ENCODE measurements around the gene TRAPPC14.

Gene TRAPPC14

DNA sequence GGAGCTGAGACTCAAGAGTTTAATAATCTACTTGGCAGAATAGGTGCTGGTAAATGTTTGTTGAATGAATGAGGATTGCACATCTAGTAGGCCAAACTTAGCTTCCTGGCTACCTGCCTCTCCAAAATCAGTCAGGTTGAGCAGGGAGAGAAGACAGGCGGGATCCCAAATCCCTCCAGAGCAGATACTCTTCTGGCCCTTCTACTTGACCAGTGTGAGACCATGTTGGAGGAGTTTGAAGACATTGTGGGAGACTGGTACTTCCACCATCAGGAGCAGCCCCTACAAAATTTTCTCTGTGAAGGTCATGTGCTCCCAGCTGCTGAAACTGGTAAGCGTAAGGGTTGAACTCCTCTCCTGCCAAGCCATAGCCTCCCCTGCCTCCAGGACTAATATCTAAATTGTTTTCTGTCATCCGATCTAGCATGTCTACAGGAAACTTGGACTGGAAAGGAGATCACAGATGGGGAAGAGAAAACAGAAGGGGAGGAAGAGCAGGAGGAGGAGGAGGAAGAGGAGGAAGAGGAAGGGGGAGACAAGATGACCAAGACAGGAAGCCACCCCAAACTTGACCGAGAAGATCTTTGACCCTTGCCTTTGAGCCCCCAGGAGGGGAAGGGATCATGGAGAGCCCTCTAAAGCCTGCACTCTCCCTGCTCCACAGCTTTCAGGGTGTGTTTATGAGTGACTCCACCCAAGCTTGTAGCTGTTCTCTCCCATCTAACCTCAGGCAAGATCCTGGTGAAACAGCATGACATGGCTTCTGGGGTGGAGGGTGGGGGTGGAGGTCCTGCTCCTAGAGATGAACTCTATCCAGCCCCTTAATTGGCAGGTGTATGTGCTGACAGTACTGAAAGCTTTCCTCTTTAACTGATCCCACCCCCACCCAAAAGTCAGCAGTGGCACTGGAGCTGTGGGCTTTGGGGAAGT lies 34.0 kb downstream of the TRAPPC14 start:
- DNase-seq = no peak

DNA sequence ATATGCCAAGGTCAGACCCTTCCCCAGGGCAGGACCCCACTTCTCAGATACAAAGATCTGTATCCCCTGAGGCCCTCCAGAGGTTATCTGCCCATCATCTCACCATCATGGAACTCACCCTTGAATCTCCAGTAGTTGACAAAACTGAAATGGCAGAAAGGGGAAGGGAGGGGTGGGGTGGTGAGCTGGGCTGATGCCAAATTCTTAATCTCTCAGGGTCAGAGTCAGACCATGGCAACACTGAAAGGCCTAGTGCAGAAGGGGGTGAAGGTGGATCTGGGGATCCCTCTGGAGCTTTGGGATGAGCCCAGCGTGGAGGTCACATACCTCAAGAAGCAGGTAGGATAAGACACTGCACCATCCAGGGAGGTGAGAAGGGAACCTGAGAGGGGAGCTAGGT lies 36.0 kb downstream of the TRAPPC14 start:
- no peak for DNase-seq

DNA sequence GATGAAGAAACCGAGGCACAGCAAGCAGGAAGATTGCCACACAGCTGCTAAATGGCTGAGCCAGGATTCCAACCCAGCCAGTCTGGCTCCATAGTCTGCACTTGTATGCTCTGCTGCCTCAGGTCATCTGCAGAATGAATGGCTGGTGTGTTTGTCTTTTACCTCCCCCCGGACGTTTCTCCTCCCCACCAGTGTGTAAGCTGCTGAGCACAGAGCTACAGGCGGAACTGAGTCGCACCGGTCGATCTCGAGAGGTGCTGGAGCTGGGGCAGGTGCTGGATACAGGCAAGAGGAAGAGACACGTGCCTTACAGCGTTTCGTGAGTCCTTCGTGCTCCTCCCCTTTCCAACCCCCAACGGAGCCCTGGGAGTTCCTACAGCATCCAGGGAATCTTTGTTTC lies 36.5 kb downstream of the TRAPPC14 start:
- no peak for DNase-seq

DNA sequence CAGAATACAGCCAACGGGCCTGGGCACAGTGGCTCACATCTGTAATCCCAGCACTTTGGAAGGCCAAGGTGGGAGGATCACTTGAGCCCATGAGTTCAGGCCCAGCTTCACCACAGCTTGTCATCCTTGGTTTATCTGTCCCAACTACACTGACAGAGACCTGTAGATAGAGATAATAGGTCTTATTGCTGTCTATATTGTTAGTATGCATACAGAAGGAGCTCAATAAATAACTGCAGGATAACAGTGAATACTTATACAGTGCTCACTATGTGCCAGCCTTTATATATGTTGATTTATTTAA lies 37.8 kb downstream of the TRAPPC14 start:
- DNase-seq = no peak

DNA sequence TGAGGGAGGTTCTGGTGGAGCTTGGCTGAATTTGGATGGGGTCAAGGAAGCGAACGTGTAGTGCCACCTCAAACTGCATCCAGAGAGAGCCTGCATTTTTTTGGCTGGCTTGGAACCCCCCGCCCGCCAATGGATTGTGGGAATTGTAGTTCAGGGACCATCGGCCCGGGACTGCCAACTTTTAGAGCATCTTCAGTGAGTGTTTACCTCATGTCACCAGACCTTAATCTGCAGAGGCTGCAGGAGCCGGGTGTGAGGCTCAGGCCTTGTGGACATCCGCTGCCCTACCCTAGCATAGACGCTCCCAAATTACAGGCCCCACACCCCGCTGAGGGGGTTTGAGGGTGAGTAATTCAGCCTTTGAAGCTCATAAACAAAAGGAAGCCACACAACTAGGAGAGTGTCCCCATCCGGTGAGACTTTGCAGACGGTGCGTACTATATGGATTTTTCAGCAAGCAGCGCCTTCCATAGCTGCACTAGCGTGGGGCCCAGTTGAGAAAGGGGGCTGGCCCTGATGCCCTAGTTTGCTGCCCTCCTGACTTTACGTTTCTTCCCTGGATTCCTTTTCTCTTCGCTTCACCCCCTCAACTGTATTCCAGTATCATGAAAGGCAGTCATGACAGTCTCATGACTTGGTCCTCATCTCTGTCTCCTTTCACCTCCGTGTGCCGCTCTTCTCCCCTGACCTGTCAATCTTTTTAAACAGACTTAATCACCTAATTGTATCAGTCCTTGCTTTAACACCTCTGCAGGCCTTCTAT lies 38.4 kb downstream of the TRAPPC14 start:
- peak; percentile 58 for DNase-seq

DNA sequence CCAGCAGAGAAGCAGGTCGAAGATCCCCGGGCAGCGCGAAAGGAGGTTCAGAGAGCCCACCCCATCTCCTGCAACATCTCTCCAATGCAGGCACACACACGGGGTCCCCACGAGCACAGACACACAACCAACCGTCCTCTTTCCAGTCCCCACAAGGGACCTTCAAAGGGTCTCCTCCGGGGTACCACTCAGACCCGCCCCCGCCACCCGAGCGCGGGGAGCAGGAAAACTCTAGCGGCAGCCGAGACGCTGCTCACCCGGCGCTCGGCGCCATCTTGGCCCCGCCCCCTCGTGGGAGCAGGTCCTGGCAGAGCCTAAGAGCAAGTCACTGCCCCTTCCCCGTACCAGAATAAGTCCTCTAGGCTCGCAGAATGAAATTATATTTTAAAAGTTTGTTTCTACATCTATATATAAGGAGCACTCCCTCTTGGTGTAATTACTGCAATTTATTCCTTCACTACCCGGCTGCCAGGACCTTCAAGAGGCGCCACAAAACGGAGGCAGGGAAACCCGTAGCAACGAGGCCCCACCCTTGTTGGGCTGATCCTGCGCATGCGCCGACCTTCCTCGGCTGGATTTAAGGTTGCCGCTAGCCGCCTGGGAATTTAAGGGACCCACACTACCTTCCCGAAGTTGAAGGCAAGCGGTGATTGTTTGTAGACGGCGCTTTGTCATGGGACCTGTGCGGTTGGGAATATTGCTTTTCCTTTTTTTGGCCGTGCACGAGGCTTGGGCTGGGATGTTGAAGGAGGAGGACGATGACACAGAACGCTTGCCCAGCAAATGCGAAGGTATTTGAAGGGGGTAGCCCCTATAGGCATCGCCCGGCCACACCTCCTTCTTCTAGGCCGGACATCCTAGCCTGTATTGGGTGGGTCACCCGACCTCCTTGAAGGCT lies 39.2 kb downstream of the TRAPPC14 start, which contains the start of the genes CNPY4 and TAF6:
Gene CNPY4 (plus strand): TSS at position 563 of the 898 bp plus-strand sequence. CDS start 111 bp downstream, at position 674.
Gene TAF6 (minus strand): TSS at position 287 of the 898 bp plus-strand sequence. CDS start 5,149 bp downstream, outside the sequence.
- DNase-seq = peak; percentile 95

DNA sequence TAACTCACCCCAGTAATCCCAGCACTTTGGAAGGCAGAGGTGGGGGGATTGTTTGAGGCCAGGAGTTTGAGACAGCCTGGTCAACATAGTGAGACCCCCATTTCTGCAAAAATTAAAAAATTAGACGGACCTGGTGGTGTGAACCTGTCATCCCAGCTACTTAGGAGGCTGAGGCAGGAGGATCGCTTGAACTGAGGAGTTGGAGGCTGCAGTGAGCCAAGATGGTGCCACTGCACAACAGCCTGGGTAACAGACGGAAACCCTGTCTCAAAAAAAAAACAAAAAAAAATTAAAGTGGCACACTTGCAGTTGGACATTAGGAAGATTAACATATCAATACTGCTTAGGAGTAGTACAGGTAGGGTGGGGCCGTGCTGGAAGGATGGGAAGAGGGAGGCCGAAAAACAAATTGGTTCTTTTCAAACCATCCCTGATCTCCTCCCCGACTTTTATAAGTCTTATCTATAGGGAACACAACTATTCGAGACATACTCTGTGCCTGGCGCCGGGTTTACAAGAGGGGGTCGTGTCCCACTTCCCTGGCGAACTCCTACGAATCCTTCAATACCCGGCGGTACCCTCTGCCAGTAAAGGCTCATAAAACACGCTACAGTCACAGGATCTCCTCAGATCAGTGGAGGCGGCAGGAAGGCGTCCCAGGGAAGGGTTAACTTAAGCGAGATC lies 40.0 kb downstream of the TRAPPC14 start:
- DNase-seq = no peak

DNA sequence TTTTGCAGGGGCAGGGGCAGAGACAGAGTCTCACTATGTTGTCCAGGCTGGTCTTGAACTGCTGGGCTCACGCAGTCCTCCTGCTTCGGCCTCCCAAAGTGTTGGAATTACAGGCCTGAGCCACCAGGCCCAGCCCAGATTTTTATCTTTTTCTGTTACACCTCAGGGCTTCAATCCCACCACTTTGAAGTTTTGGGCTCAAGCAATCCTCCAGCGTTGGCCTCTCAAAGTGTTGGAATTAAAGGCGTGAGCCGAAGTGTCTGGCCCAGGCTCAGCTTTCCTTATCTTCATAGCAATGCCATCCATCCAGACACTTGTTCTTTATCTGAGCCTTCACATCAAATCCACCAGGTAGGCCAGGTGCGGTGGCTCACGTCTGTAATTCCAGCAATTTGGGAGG lies 43.5 kb downstream of the TRAPPC14 start:
- no peak for DNase-seq

DNA sequence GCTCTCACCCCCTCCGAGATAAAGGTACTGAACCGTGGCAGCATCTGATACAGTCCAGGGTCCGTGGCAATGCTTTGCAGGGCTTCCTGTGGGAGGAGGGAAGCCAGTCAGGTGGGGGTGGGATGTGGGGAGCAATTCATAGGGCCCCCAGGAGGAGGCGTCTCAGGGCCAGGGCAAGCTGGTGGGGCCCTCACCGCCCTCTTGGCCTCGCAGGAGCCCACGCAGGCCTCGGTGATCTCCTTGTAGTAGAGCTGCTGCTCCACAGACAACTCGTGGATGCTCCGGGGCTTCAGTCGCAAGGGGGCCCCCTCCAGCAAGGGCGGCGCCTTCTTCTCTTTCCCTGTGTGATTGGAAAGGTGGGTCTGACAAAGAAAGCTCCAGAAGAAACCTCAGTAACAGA lies 46.6 kb downstream of the TRAPPC14 start:
- no peak for DNase-seq

DNA sequence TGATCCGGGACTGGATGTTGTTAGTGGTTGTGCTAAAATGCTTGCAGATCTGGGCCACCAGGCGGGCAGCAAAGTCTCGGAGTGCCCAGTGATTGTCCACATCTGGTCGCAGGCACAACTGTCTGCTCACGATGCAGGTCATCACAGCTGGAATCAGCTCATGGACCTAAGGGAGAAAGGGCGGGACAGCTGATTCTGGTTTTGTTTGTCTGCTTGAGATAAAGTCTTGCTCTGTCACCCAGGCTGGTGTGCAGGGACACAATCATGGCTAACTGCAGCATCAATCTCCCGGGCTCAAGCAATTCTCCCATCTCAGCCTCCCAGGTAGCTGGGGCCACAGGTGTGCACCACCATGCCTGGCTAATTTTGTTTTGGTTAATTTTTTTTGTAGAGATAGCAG lies 47.4 kb downstream of the TRAPPC14 start:
- no peak for DNase-seq

DNA sequence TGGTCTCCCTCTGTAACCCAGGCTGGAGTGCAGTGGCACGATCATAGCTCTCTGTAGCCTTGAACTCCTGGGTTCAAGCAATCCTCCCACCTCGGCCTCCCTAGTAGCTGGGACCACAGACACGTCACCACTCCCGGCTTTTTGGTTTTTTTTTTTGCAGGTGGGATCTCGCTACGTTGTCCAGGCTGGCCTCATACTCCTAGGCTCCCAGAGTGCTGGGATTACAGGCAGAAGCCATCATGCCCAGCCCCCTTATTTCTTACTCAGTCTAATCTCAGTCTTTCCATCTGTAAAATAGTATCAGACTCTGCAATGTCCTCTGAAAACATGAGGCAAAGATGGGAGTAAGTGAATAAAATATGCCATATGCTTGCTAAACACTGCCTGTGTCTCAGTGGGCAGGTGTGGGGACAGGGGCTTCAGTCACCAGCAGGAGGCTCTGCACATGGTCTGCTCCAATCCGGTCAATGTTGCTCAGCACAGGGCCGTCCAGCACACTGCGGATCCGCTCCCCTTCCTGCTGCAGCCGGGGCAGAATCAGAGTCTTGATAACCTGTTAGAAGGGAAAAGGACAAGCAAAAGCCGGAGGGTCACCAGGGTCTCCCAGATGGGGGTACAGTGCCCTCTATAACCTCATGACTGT lies 48.9 kb downstream of the TRAPPC14 start:
- no peak for DNase-seq

DNA sequence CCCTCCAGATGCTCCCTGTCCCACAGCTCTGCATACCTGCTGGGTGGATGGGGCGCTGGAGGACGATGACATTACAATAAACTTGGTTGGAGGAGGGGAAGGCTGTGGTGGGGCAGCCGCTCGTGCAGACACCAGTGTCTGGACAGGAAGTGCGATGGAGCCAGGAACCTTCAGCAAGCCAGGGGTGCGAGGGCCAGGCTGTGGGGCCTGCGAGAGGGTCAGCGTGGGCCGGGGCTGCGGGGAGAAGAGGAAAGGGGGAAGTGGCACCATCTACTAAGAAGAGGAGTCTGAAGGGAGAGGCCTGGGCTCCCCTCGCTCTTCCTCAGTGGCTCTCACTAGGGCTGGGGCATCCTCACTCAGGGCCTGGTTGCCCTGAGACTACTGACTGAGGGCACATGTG lies 50.6 kb downstream of the TRAPPC14 start:
- no peak for DNase-seq

DNA sequence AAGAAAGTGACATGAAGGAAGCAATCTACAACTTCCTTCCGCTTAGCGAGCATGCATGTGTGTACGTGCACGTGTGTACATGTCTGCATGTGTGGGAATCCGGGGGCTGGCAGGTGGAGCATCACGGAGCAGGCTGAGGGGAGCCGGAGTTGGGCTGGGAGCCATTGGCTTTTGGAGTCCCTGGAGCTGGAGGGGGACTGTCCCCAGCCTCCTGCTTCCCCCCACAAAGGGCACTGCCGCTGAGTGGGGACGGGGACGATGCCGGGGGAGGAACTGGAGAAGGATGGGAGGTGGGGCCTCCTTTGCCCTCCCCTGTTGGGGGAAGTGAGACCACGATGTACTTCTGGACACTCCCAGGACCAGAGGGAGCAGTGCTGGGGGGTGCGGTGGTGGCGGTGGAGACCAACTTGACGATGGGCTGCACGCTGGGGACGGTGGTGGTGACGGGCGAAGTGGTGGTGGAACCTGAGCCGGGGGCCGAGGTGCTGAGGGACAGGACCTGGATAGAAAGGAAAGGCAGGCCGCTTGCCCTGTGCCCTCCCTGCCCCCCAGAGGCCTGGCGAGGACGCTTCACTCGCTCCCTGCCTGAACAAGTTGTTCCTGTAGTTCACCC lies 51.3 kb downstream of the TRAPPC14 start:
- no peak for DNase-seq

DNA sequence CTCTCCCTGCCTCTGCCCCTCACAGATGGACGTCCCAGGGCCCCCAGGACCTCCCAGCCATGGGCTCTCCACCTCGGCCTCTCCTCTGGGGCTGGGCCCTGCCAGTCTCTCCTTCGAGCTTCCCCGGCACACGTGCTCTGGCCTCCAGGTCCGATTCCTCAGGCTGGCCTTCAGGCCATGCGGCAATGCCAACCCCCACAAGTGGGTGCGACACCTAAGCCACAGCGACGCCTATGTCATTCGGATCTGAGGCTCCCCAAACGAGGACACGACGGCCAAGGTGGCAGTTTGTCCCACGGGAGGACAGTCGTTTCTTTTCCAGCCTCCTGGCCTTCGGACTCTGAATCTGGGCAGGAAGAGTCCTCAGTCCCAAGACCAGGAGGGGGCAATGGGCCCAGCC lies 51.9 kb downstream of the TRAPPC14 start:
- DNase-seq = no peak

DNA sequence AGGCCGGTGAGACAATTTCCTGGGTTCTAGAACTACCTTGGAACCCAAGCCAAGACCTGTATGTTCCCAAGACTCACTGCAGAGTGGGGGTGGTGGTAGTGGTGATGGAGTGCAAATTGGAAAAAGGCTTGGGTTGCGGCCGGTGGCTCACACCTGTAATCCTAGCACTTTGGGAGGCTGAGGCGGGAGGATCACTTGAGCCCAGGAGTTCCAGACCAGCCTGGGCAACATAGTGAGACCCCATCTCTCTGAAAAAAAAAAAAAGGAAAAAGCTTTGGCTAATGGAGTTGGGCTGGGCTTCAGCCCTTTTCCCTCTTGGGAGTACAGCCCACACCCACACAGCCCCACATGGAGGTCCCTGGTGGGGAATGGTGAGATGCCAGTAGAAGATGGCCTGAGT lies 53.0 kb downstream of the TRAPPC14 start:
- no peak for DNase-seq
